ENCODE data around the gene LARGE1. TPM values are rescaled to one million over a fixed set of nuclear protein-coding genes. Genes with fewer than 3 reads are reported as not detected.

LARGE1 gene
- total RNA-seq, 1 experiment from 2014 or later = 5.2 TPM

DNA sequence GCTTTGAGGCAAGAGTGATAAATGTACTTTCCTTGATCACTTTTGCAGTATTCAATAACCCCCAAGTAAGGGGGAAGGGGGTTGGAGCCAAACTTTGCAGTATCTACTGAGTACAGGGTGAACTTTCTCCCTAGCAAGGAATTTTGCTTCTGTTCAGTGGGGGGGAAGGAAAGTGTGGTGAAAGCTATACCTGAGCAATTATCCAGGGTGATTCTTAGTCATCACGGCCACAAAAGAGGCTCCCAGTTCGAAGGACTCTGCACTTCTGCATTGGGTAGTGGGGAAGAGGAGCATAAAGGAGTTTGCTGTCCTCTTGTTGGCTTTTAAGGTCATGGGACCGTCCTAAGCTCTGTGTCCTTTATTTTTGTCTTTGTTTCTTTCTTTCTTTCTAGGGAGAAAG is 515.6 kb downstream of the LARGE1 start:
- no TSS peak for BruUV-seq (replicated peaks)
- no peak overlapping the region for H3K27ac Mint-ChIP-seq (ENCODE audit: low read depth, unreplicated experiment)

DNA sequence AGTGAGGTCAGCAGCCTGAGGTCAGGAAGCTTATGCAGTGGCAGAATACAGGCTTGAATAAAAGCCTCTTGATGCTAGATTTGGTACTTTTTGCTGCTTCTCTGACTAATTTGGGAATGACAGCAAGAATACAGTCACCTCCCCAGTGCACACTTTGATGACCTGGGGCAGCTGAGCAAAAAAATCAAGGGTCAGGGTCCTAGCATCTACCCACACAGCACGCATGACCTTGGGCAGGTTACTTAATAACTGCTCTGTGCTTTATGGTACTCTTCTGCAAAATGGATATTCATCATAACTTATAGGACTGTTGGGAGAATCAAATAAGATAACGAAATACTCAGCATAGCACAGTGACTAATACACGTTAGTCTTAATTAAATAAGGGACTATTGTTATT is 518.0 kb downstream of the LARGE1 start:
- intact Hi-C loops (cut with micrococcal nuclease) = no loop called here
- Mint-ChIP-seq H3K27me3 (ENCODE audit: insufficient read depth, unreplicated experiment) (no peaks in the 10 kb centered on the region), H3K4me3 (ENCODE audit: unreplicated experiment) (no peak overlapping the region), H3K9me3 (ENCODE audit: unreplicated experiment) (no peaks in the 10 kb centered on the region), H3K36me3 (ENCODE audit: insufficient read depth, unreplicated experiment) (peaks cover 3% of the 10 kb centered on the region), H3K4me1 (ENCODE audit: insufficient read depth, unreplicated experiment) (peaks cover 6% of the 10 kb centered on the region), H3K27ac (ENCODE audit: low read depth, unreplicated experiment) (no peak overlapping the region)
- no TSS peak for BruUV-seq (replicated peaks)
- ChIA-PET CTCF (interaction anchor here (0.5 kb wide), 1 partner anchor 451 kb away, joined by 3 read pairs; no protein-coding TSS in a partner anchor), POLR2A (no interaction called here)
- no peak for DNase-seq (ENCODE audit: unreplicated experiment)
- TF ChIP-seq, protein P1, sequence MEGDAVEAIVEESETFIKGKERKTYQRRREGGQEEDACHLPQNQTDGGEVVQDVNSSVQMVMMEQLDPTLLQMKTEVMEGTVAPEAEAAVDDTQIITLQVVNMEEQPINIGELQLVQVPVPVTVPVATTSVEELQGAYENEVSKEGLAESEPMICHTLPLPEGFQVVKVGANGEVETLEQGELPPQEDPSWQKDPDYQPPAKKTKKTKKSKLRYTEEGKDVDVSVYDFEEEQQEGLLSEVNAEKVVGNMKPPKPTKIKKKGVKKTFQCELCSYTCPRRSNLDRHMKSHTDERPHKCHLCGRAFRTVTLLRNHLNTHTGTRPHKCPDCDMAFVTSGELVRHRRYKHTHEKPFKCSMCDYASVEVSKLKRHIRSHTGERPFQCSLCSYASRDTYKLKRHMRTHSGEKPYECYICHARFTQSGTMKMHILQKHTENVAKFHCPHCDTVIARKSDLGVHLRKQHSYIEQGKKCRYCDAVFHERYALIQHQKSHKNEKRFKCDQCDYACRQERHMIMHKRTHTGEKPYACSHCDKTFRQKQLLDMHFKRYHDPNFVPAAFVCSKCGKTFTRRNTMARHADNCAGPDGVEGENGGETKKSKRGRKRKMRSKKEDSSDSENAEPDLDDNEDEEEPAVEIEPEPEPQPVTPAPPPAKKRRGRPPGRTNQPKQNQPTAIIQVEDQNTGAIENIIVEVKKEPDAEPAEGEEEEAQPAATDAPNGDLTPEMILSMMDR (IDR thresholded peaks at IDR 0.05; ENCODE audit: unreplicated experiment) = no peak

More for the DNA sequence above, 515.6 kb downstream of the LARGE1 start:
- peaks cover 6% of the 10 kb centered on the region for H3K4me1 Mint-ChIP-seq (ENCODE audit: insufficient read depth, unreplicated experiment)
- no peaks in the 10 kb centered on the region for H3K27me3 Mint-ChIP-seq (ENCODE audit: insufficient read depth, unreplicated experiment)
- TF ChIP-seq, protein P1 (IDR thresholded peaks at IDR 0.05; ENCODE audit: unreplicated experiment) = no peak
- CTCF ChIA-PET = interaction anchor here (0.9 kb wide), 1 partner anchor 10 kb away, joined by 4 read pairs; no protein-coding TSS in a partner anchor
- no peak overlapping the region for H3K4me3 Mint-ChIP-seq (ENCODE audit: unreplicated experiment)
- H3K36me3 Mint-ChIP-seq (ENCODE audit: insufficient read depth, unreplicated experiment) = no peaks in the 10 kb centered on the region
- POLR2A ChIA-PET = interaction anchor here (1.2 kb wide), 1 partner anchor 33 kb away, joined by 3 read pairs; no protein-coding TSS in a partner anchor
- H3K9me3 Mint-ChIP-seq (ENCODE audit: unreplicated experiment) = no peaks in the 10 kb centered on the region
- DNase-seq (ENCODE audit: unreplicated experiment) = no peak
- intact Hi-C loops (cut with micrococcal nuclease) = no loop called here

DNA sequence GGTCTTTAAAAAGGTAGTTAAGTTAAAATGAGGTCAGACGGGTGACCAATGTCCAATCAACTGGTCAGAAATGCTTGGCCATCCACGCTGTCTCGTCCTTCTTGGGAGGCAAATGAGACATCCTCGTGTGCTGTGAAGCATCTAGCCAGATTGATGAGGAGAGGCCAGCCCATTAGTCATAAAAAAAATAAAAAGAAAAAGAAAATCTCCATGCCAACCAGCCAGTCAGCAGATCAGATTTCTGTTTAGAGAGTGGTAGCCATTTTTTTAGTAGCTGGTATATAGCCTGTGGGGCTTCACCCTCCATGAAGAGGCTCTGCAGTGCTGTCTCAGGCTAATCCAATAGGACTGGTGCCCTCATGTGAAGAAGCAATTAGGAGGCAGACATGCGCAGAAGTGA is 519.0 kb downstream of the LARGE1 start:
- Mint-ChIP-seq H3K4me3 (ENCODE audit: unreplicated experiment) (no peak overlapping the region), H3K9me3 (ENCODE audit: unreplicated experiment) (no peaks in the 10 kb centered on the region), H3K27ac (ENCODE audit: low read depth, unreplicated experiment) (no peak overlapping the region), H3K36me3 (ENCODE audit: insufficient read depth, unreplicated experiment) (peaks cover 6% of the 10 kb centered on the region), H3K27me3 (ENCODE audit: insufficient read depth, unreplicated experiment) (no peaks in the 10 kb centered on the region), H3K4me1 (ENCODE audit: insufficient read depth, unreplicated experiment) (peaks cover 6% of the 10 kb centered on the region)
- DNase-seq (ENCODE audit: unreplicated experiment) = no peak
- intact Hi-C loops (cut with micrococcal nuclease) = no loop called here
- POLR2A ChIA-PET = interaction anchor here (1.2 kb wide), 1 partner anchor 20 kb away, joined by 3 read pairs; no protein-coding TSS in a partner anchor
- TF ChIP-seq, protein P1 (IDR thresholded peaks at IDR 0.05; ENCODE audit: unreplicated experiment) = no peak
- CTCF ChIA-PET = interaction anchor here (0.6 kb wide), 1 partner anchor 1240 kb away, joined by 3 read pairs; no protein-coding TSS in a partner anchor
- no TSS peak for BruUV-seq (replicated peaks)

DNA sequence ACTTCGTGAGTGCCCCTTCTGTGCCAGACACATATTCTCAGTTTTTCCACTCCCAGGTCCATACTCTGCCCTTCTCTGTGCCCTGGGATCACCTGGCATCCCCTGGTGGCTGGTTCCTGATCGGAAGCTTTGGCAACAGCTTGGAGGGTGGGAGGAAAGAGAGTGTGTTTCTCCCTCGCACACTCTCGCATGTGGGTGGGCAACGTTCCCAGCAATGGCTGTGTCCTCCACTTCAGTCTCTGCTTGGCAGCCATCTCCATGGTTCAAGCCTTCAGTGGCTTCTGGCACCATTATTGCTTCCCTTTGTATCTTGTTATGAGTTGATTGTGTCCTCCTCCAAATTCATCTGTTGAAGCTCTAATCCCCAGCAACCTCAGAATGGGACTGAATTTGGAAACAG is 519.4 kb downstream of the LARGE1 start:
- POLR2A ChIA-PET = interaction anchor here (1.2 kb wide), 1 partner anchor 20 kb away, joined by 3 read pairs; no protein-coding TSS in a partner anchor
- Mint-ChIP-seq H3K4me3 (ENCODE audit: unreplicated experiment) (no peak overlapping the region), H3K4me1 (ENCODE audit: insufficient read depth, unreplicated experiment) (peaks cover 6% of the 10 kb centered on the region), H3K27ac (ENCODE audit: low read depth, unreplicated experiment) (no peak overlapping the region), H3K9me3 (ENCODE audit: unreplicated experiment) (no peaks in the 10 kb centered on the region), H3K27me3 (ENCODE audit: insufficient read depth, unreplicated experiment) (no peaks in the 10 kb centered on the region), H3K36me3 (ENCODE audit: insufficient read depth, unreplicated experiment) (peaks cover 6% of the 10 kb centered on the region)
- intact Hi-C loops (cut with micrococcal nuclease) = no loop called here
- CTCF ChIA-PET = interaction anchor here (0.6 kb wide), 1 partner anchor 1240 kb away, joined by 3 read pairs; no protein-coding TSS in a partner anchor
- TF ChIP-seq, protein P1 (IDR thresholded peaks at IDR 0.05; ENCODE audit: unreplicated experiment) = no peak
- DNase-seq (ENCODE audit: unreplicated experiment) = no peak
- BruUV-seq (replicated peaks) = no TSS peak

Measured in MCF 10A (cell line).